HCT116 (cell line): ENCODE data around the gene SDK2.

ENCODE experiments used
- CEBPB ChIP-seq: IDR thresholded peaks from 2 replicates; pipeline ENCODE4 v1.6.1; 2012; ENCODE audit warnings: low read depth
- CTCF ChIP-seq, 3 experiments: fragments of 200-600 bp in 1 of 3; sonication (generic) in 1 of 3; IDR thresholded peaks in 2 of 3; conservative IDR thresholded peaks in 1 of 3; 2 replicates each; pipeline ENCODE4 v1.5.1; 2012 to 2017; ENCODE audit warnings: low read depth in 2 of 3, low read length in 2 of 3, antibody characterized with exemption in 1 of 3, borderline replicate concordance in 1 of 3, control low read depth in 1 of 3, mild to moderate bottlenecking in 1 of 3, mixed read lengths in 1 of 3, mixed run types in 1 of 3, moderate library complexity in 1 of 3; ENCODE audit not compliant: insufficient read depth in 1 of 3
- MAX ChIP-seq: IDR thresholded peaks from 2 replicates; pipeline ENCODE4 v1.6.1; 2012
- POLR2AphosphoS5 ChIP-seq: IDR thresholded peaks from 2 replicates; pipeline ENCODE4 v1.6.1; 2011; ENCODE audit warnings: mild to moderate bottlenecking, low read depth, low read length, moderate library complexity
- SIN3A ChIP-seq: IDR thresholded peaks from 2 replicates; pipeline ENCODE4 v1.6.1; 2012; ENCODE audit warnings: low read depth
- SRF ChIP-seq: IDR thresholded peaks from 2 replicates; pipeline ENCODE4 v1.6.1; 2012; ENCODE audit warnings: low read depth
- TCF7L2 ChIP-seq: IDR thresholded peaks from 2 replicates; pipeline ENCODE4 v1.7.0; 2011; ENCODE audit warnings: borderline replicate concordance, inconsistent platforms; ENCODE audit not compliant: insufficient read depth, insufficient read length; ENCODE audit errors: extremely low read depth

- TF ChIP-seq SRF (no peak), CTCF (IDR thresholded peaks at IDR 0.05 in 2 of 3, conservative IDR thresholded peaks at IDR 0.05 in 1 of 3; ENCODE audit: borderline replicate concordance in 1 of 3, insufficient read depth in 1 of 3, low read depth in 2 of 3, low read length in 2 of 3) (no peak), MAX (no peak), POLR2AphosphoS5 (no peak), TCF7L2 (no peak), SIN3A (no peak), CEBPB (no peak)
Observed at GRCh38 chr17:73289549-73290254, 354.5 kb downstream of the SDK2 start.
